Keratinocyte (primary cell): ENCODE results near the gene POMT2. TPM values are rescaled to one million over a fixed set of nuclear protein-coding genes. Genes with fewer than 3 reads are reported as not detected.

Experiments used
- DNase-seq: peaks from one replicate; pipeline ENCODE4 v3.0.0-alpha.2; 2011; ENCODE audit warnings: low read depth, missing footprints, low spot score
- FAIRE-seq: peaks from 2 replicates; lab custom pipeline; 2011; peaks lifted over from hg19 to GRCh38; lab: Jason Lieb, UNC
- H2AFZ ChIP-seq: 2 replicates; pipeline ENCODE4 v1.6.0; 2012; ENCODE audit warnings: low read length, control low read depth, inconsistent platforms; ENCODE audit not compliant: control insufficient read depth
- H3K27ac ChIP-seq: 2 replicates; pipeline ENCODE4 v1.5.1; 2011; ENCODE audit warnings: low read length; ENCODE audit not compliant: control insufficient read depth, insufficient read depth
- H3K27me3 ChIP-seq: 3 replicates; pipeline ENCODE4 v1.6.0; 2011; ENCODE audit warnings: low read length; ENCODE audit not compliant: control insufficient read depth, insufficient read depth; ENCODE audit errors: extremely low read depth
- H3K36me3 ChIP-seq, 2 experiments: 2 replicates in 1 of 2; 3 replicates in 1 of 2; pipeline ENCODE4 v1.5.1; 2011; ENCODE audit warnings: low read length in 2 of 2, mild to moderate bottlenecking in 1 of 2; ENCODE audit not compliant: control insufficient read depth in 2 of 2, insufficient read depth in 2 of 2; ENCODE audit errors: extremely low read depth in 1 of 2
- H3K4me1 ChIP-seq: 3 replicates; pipeline ENCODE4 v1.5.1; 2011; ENCODE audit warnings: low read length; ENCODE audit not compliant: control insufficient read depth, insufficient read depth; ENCODE audit errors: extremely low read depth
- H3K4me2 ChIP-seq: 3 replicates; pipeline ENCODE4 v1.6.0; 2011; ENCODE audit warnings: low read depth, low read length; ENCODE audit not compliant: control insufficient read depth, insufficient read depth; ENCODE audit errors: extremely low read depth
- H3K4me3 ChIP-seq, 3 experiments: fragments of 200-600 bp in 1 of 3; sonication (generic) in 1 of 3; 2 replicates in 2 of 3; 3 replicates in 1 of 3; pipeline ENCODE4 v1.5.1; 2011 to 2016; ENCODE audit warnings: low read length in 3 of 3, mild to moderate bottlenecking in 3 of 3, control low read depth in 2 of 3, inconsistent platforms in 1 of 3, low read depth in 1 of 3, mixed read lengths in 1 of 3, mixed run types in 1 of 3, moderate library complexity in 1 of 3; ENCODE audit not compliant: control insufficient read depth in 2 of 3, insufficient read depth in 2 of 3; ENCODE audit errors: extremely low read depth in 1 of 3
- H3K79me2 ChIP-seq: 2 replicates; pipeline ENCODE4 v1.6.0; 2012; ENCODE audit warnings: low read length; ENCODE audit not compliant: control insufficient read depth, insufficient read depth
- H3K9ac ChIP-seq: 3 replicates; pipeline ENCODE4 v1.6.0; 2011; ENCODE audit warnings: low read length; ENCODE audit not compliant: control insufficient read depth, insufficient read depth; ENCODE audit errors: extremely low read depth
- H3K9me1 ChIP-seq: 3 replicates; pipeline ENCODE4 v1.6.0; 2011; ENCODE audit warnings: low read length; ENCODE audit not compliant: control insufficient read depth, insufficient read depth; ENCODE audit errors: extremely low read depth
- H3K9me3 ChIP-seq: 2 replicates; pipeline ENCODE4 v1.5.1; 2012; ENCODE audit warnings: low read depth, low read length; ENCODE audit not compliant: control insufficient read depth
- H4K20me1 ChIP-seq: 3 replicates; pipeline ENCODE4 v1.6.0; 2011; ENCODE audit warnings: low read length; ENCODE audit not compliant: control insufficient read depth, insufficient read depth; ENCODE audit errors: extremely low read depth
- EZH2 ChIP-seq: IDR thresholded peaks from one replicate; pipeline ENCODE4 v1.6.1; 2012; ENCODE audit warnings: inconsistent platforms, mild to moderate bottlenecking, low read length, moderate library complexity
- dilution Hi-C: fragments of 300-500 bp; cut with MboI; formaldehyde crosslinking; loops from one replicate; pipeline ENCODE4 v1.7.0; 2020; ENCODE audit warnings: low sequenced_read_pairs; ENCODE audit not compliant: extremely low pct_ligation_motif_present
- polyA plus RNA-seq, 5 experiments: library from polyadenylated mRNA; depleted of rRNA in 3 of 5; stranded (reverse) in 3 of 5; stranded (forward) in 1 of 5; unstranded in 1 of 5; fragments of >200 nt; gene quantifications; 1 replicate in 1 of 5; 2 replicates in 3 of 5; 3 replicates in 1 of 5; pipeline versions ENCODE4 v1.2.1 to v1.2.3, GENCODE V29; 2011 to 2012; ENCODE audit warnings: missing spikeins in 2 of 5, low read depth in 1 of 5, low replicate concordance in 1 of 5
- TF ChIP-seq, protein P1 (sequence below), 3 experiments: IDR thresholded peaks in 1 of 3; conservative IDR thresholded peaks in 1 of 3; optimal IDR thresholded peaks in 1 of 3; 2 replicates in 2 of 3; 3 replicates in 1 of 3; pipeline versions ENCODE3 to v1.5.1; 2011; ENCODE audit warnings: low read length in 3 of 3, mild to moderate bottlenecking in 3 of 3, moderate library complexity in 2 of 3, control low read depth in 1 of 3, inconsistent platforms in 1 of 3; ENCODE audit not compliant: insufficient read depth in 2 of 3; ENCODE audit errors: extremely low read depth in 1 of 3

Gene POMT2
- polyA plus RNA-seq, 1 donor (not counting 4 experiments of a cell fraction or from before 2014, with no cell fraction given), result 21.1 TPM

DNA sequence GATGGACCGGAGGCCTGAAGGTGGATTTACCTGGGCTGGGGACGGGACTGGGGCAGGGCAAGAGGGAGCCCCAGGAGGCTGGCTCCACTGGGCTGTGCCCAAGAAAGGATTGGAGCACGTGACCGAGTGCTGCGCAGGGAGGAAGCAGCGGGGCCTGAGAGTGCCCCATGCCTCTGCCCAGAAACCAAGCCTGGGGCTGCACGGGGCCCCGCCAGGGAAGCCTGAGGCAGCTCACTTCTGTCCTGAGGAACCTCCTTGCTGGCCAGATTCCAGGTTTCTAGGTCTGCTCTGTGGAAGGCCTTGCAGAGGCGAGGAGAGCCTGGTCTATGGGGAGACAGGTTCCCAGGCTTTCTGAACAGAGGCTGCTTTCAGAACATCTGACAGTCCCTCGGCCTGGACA lies 60.1 kb downstream of the POMT2 start:
- dilution Hi-C loops, result no loop called here
- Histone ChIP-seq H3K9me3 (no peaks in the 10 kb centered on the region), H3K36me3 (no peaks in the 10 kb centered on the region), H2AFZ (no peak overlapping the region), H3K79me2 (no peaks in the 10 kb centered on the region), H3K9ac (no peak overlapping the region), H3K27me3 (peaks cover 14% of the 10 kb centered on the region), H3K4me1 (no peaks in the 10 kb centered on the region), H3K4me3 (no peak overlapping the region), H4K20me1 (no peaks in the 10 kb centered on the region), H3K27ac (no peak overlapping the region), H3K4me2 (no peak overlapping the region), H3K9me1 (no peaks in the 10 kb centered on the region)
- FAIRE-seq (no peak), DNase-seq (no peak)
- TF ChIP-seq, protein P1, sequence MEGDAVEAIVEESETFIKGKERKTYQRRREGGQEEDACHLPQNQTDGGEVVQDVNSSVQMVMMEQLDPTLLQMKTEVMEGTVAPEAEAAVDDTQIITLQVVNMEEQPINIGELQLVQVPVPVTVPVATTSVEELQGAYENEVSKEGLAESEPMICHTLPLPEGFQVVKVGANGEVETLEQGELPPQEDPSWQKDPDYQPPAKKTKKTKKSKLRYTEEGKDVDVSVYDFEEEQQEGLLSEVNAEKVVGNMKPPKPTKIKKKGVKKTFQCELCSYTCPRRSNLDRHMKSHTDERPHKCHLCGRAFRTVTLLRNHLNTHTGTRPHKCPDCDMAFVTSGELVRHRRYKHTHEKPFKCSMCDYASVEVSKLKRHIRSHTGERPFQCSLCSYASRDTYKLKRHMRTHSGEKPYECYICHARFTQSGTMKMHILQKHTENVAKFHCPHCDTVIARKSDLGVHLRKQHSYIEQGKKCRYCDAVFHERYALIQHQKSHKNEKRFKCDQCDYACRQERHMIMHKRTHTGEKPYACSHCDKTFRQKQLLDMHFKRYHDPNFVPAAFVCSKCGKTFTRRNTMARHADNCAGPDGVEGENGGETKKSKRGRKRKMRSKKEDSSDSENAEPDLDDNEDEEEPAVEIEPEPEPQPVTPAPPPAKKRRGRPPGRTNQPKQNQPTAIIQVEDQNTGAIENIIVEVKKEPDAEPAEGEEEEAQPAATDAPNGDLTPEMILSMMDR (optimal IDR thresholded peaks at IDR 0.05 in 1 of 3, IDR thresholded peaks at IDR 0.05 in 1 of 3, conservative IDR thresholded peaks at IDR 0.05 in 1 of 3; ENCODE audit: extremely low read depth in 1 of 3, insufficient read depth in 2 of 3, low read length in 3 of 3), result no peak
- no peak for TF ChIP-seq EZH2

- no peaks in the 10 kb centered on the region for H3K4me1 ChIP-seq
- DNase-seq (no peak), FAIRE-seq (no peak)
- no peaks in the 10 kb centered on the region for H3K9me1 ChIP-seq
- H3K4me3 ChIP-seq, result no peak overlapping the region
- H3K27me3 ChIP-seq, result peaks cover 13% of the 10 kb centered on the region
- no peaks in the 10 kb centered on the region for H4K20me1 ChIP-seq
- no peaks in the 10 kb centered on the region for H3K36me3 ChIP-seq
- no peak overlapping the region for H3K4me2 ChIP-seq
- TF ChIP-seq, protein P1 (optimal IDR thresholded peaks at IDR 0.05 in 1 of 3, IDR thresholded peaks at IDR 0.05 in 1 of 3, conservative IDR thresholded peaks at IDR 0.05 in 1 of 3; ENCODE audit: extremely low read depth in 1 of 3, insufficient read depth in 2 of 3, low read length in 3 of 3), result no peak
- TF ChIP-seq EZH2, result no peak
- no peak overlapping the region for H2AFZ ChIP-seq
- H3K79me2 ChIP-seq, result no peaks in the 10 kb centered on the region
- no peak overlapping the region for H3K27ac ChIP-seq
- H3K9me3 ChIP-seq, result no peaks in the 10 kb centered on the region
- H3K9ac ChIP-seq, result no peak overlapping the region
- dilution Hi-C loops, result no loop called here
Observed at GRCh38 chr14:77260199-77260598, 60.5 kb downstream of the POMT2 start.
